ENCODE results near the gene MRPL39.
"Not testable (repeated sequence)": the region's sequence is repeated elsewhere in the genome, so short reads cannot be mapped to it uniquely, and the experiment has no call there.

MRPL39 gene

DNA sequence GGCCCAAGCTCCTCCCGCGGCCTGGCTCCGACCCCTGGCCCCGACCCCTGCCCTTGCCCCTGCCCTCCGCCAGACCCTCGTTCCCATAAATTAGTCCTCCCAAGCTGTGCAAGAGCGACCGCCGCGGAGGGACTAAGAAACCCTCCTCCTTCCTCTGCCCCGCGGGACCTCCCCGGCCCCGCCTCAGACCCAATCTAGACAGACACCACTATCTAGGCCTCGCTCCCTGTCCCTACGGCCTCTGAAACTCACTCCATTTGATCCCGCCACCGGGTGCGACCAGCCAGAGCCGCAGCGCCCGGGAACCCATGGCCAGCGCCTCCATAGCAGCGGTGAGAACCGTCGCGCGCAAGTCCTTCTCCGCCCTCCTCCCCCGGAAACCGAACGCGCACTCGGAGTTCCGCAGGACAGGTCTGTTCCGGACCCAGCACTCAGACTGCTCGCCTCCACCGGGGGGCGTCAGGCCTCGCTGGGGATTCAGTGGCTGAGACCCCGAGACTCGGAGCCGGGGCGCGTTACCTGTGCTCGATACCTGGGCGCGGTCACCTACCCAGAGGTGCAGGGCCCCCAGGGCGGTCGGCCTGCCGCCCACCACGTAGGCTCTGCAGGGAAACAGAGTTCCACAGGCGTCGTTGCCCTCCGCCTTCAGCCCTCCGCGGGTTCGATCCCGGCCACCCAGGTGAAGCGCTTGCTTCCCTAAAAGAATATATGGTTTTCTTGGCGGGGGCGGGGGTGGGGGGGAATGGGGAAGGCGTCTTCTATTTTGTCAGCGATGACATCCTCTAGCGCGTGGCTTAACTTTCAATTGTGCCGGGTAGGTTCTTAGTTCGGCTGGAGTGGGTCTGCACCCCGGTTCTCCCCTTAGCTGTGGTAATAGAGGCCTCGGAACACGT lies at the start of gene MRPL39:
Gene MRPL39, minus strand, starts transcription at position 331 of the 893 bp plus-strand sequence. Its CDS starts 6 bp downstream, at position 325.
- DNase-seq = peak; percentile 89

DNA sequence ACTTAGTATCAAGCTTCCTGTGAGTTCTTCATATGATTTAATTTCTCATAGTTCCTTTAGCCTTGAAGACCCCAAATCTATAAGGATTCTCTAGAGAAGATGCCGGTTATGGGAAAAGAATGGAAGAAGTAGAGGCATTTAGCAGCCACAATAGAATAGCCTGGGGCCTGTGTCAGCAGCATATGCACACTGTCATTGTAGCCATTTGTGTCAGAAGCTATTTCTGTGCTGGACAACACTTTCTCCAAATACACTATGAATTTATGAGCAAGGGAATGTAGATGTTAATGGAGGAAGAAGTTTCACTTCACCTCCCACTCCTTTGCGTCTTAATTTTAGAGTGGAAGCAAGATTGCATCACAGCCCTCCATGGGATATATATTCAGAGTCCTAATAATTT lies 49.1 kb upstream of the MRPL39 start:
- DNase-seq = no peak

DNA sequence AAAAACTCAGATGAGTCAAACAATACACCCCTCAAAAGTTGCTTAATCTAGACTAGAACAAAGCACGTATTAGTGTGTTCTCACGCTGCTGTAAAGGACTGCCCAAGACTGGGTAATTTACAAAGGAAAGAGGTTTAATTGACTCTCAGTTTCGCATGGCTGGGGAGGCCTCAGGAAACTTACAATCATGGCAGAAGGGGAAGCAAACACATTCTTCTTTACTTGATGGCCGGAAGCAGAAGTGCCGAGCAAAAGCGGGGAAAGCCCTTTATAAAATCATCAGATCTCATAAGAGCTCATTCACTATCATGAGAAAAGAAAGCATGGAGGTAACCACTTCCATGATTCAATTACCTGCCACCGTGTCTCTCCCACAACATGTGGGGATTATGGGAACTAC lies 41.9 kb upstream of the MRPL39 start:
- no peak for DNase-seq

DNA sequence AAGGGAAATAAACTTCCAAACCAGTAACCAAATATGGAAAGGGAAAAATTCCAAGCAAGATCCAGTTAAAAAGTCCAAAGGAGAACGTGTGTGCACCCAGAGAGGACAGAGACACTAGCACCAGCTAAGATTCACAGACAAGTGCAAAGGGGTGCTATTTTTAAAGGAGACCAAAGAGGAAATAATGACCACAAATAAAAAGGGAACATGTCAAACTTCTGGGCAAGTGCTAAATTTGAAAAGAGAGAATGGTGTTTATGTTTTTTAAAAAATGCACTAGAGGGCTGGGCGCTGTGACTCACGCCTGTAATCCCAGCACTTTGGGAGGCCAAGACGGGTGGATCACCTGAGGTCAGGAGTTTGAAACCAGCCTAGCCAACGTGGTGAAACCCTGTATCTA lies 40.4 kb upstream of the MRPL39 start:
- no peak for DNase-seq

DNA sequence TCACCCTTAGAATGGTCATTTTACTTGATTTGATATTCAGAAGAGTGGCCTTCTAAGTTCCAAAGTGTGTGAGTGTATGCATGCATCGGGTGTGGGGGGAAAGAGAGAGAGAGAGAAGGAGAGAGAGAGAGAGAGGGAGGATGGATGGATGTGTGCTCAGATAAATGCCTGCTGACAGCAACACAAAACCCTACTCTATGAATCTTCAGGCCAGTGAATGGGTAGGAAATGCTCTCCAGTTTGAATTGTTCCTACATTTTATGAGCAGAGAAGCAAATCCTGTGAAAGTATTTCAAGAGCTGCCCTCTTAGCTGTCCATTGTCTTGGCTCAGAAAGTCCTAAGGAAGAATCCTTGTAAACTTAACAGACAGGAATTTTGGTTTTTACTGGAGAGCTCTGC lies 39.2 kb upstream of the MRPL39 start:
- no peak for DNase-seq

DNA sequence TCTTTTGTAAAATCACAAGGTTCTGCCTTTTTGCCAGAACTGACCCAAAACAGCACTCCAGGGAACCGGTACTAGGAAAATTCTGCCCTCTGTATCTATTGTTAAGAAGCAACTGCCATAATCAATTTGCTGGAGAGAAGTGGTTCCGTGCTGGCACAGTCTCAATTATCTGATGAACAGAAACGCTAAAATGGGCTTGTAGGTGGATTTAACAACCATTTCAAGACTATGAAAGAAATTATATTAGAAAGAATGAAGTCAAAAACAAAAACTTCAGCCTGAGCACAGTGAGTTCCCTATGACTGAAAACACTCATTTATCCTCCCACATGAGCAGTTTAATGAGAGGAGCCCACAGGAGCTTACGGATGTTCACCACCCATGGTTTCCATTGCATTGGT lies 36.2 kb upstream of the MRPL39 start:
- DNase-seq = no peak

DNA sequence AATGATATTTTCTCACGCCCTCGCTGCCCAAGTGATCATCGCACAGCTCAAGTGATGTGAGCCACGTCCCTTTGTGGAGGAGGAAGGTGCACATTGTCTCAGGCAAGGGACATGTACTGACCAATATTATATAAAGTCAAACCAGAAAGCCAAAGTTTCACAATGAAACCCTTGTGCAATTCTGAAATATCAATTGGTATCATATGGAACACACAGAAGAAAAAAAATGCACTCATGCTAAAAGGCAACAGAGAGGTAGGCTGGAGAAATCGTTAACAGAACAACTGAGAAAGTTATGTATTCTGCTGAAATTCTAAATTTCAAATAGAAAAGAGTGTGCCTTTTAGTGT lies 33.6 kb upstream of the MRPL39 start:
- DNase-seq = no peak

DNA sequence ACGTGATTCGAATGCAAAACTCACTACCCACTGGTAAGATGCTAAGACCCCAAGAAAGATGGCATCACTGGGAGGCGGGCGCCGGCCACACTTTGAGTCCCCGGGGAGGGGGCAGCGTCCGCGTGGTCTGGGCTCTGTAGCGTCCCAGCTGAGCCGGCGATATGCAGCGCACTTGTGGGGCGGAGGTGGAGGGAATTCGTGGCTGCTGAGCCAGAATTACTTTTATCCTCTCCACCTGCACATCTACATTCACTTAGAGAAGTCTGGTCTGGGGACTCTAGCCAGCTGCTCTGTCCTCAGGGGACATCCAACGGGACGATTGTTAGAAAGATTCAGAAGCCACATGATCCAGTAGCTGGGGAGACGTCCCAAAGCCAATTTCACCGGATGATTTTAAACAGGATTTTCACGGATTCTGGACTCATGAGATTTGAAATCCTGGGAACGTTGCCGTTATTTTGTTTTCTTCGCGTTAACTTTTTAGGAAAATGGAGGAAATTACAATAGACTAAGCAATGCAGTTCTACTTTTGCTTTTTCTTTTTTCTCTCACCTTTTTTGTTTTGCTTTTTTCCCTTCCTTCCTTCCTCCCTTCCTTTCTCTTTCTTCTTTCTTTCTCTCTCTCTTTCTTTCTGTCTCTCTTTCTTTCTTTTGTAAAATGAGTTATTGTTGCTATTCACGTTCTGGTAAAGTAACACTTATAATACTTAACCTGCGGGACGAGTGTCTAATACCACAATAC lies 33.1 kb upstream of the MRPL39 start:
- DNase-seq = no peak

DNA sequence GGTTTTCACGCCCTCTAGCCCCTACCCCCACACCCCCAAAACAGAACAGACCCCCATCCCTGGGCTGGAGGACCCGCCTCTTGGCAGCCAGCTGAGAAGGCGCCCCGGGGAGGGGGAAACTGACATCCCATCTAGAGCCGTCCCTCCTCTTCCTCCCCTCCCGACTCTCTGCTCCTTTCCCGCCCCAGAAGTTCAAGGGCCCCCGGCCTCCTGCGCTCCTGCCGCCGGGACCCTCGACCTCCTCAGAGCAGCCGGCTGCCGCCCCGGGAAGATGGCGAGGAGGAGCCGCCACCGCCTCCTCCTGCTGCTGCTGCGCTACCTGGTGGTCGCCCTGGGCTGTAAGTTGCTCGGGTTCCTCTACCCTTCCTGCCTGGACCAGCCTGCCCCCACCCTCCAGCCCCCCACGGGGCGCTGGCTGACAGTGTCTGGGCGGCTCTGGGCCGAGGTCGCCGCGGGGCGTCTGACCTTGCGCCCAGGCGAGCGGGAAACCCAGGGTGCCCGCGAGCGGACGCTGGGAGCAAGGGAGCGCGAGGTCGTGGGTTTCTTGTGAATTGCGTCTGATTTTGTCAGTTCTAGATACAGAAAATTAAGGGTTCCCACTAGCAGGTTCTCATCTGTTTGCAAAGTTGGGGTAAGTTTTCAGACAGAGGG lies 32.4 kb upstream of the MRPL39 start:
- DNase-seq = peak; percentile 47

DNA sequence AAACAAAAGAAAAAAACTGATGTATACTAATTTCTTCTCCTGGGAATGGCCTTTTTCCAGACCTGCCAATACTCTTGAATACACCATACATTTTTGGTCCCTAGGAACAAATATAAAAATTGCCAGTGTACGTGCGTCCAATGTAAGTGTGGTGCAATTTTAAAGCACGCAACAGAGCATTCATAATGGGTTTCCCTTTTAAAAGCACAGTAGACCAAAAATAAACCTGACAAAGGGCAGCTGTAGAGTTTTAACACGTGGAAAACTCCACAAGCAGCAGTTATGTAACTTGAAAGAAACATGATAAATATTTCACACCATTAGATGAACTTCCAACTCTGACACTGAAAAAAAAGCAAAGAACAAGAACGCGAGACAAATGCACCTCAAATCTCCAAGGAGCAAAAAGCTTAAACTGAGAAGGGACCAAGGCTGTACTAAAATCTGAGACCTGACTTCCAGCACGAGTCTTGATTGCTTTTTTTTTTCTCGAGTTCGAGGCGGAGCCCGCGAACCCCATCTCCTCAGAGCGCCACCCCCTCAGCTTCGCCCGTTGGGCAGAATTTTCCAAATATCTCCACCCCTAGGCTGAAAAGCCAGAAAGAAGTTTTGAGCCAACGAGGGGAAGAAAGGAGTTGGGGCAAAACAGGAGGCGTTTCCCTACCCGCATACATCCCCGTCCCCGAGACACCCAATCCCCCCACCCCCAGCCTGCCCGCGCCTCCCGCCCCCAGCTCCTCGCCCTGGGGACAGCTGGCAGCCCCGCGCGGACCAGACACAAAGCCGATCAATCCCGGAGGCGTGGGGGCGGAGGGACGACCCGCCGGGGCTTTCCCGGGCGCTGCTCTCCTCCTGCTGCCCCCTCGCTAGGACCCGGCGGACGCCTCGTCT lies 31.6 kb upstream of the MRPL39 start, which contains the start of gene JAM2:
Gene JAM2, plus strand, starts transcription at position 599 of the 891 bp plus-strand sequence. CDS start 564 bp downstream, outside the sequence.
- DNase-seq = peak; percentile 35

DNA sequence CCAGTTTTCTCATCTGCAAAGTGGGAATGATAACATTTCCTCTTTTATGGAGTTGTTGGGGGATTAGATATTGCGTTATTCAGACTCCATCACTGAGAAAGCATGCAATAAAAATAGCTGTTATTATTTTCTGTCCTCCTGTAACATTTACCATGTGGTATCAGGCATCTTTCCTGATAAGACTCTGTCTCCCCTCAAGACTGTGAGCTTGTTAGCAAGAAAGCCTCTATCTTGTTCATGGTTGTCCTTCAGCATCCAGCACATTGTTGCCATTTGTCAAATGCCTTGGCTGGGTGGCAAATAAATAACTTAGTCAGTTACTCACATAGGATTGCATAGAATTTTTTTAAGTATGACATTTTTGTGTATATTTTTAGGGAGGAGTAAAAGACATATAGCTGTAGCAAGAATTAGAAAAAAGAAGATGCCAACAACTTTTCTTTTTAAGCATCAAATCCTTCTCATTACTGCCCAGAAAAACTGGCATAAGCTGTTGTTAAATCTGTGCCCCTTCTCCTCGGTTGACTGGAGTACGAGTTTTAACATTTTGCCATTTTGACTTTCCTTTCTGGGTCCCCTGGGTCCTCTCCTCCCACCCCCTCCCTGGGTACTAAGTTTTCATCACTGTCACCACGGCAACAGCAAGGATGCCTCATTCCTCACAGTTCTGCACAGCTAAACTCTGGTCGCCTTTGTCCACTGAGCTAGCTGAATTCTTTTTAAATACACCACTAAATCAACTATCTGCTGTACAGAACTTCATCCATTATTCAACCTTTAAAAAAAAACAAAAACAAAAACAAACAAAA lies 30.8 kb upstream of the MRPL39 start:
- no peak for DNase-seq

DNA sequence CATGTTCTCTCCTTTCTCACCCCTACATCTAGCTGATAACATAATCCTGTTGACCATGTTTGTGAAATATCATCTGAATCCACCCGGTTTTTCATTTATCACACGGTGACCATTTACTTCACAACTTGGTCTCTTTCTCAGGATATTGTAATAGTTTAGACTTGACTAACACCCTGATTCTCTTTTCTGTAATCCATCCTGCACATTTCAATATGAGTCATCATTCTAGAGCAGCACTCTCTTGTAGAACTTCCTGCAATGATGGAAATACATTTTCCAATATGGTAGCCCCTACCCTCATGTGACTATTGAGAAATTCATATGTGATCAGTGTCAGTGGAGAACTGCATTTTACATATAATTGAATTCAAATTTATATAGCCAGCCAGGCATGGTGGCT lies 29.4 kb upstream of the MRPL39 start:
- DNase-seq = no peak

DNA sequence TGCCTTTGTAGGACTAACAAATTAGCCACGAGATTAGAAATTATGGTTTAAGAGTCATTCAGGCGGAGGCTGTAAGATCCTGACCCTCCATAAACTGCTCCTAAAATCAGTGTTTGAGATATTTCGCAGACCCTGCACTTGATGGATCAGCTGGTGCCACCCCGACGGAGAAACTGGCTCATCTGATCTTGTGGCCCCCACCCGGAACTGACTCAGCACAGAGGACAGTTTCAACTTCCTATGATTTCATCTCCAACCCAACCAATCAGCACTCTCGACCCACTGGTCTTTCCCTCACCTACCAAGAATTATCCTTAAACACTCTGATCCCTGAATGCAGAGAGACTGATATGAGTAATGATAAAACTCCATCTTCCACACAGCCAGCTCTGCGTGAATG lies 28.0 kb upstream of the MRPL39 start:
- DNase-seq = no peak

DNA sequence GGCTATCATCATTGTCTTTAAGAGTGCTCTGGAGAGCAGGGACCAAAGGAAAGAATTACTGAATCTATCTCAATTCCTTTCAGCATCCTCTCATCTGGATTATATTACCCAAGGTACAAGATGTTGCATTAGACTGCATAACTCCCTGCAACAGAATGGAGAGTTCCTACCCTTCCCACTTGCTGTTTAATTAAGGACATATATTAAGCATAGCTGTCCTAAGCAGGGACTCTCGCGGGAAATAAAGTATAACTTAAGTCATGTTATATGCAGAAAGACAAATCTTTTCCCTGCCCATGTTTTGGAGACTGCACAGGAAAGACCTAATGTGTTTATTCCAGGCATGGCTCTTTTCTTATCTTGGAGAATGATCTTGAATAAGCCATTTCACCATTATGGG lies 25.0 kb upstream of the MRPL39 start:
- no peak for DNase-seq

DNA sequence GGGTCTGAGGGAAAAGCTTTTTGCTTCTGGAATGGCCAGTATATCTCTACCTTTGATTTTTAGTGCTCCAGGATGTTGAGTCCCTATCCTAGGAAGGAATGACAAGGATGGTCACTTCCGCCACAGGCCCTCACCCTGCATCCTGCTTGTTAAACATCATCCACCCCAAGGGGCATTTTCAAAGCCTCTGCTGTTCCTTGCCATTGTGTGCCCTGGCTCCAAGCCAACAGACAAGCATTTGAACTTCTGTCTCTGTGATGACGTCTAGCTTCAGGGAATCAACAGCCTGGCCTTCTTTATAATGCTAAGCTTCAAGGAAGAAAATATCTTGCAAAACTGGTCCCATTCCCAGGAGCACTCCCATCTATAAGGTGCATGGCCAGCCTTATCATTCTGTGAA lies 19.5 kb upstream of the MRPL39 start:
- no peak for DNase-seq

DNA sequence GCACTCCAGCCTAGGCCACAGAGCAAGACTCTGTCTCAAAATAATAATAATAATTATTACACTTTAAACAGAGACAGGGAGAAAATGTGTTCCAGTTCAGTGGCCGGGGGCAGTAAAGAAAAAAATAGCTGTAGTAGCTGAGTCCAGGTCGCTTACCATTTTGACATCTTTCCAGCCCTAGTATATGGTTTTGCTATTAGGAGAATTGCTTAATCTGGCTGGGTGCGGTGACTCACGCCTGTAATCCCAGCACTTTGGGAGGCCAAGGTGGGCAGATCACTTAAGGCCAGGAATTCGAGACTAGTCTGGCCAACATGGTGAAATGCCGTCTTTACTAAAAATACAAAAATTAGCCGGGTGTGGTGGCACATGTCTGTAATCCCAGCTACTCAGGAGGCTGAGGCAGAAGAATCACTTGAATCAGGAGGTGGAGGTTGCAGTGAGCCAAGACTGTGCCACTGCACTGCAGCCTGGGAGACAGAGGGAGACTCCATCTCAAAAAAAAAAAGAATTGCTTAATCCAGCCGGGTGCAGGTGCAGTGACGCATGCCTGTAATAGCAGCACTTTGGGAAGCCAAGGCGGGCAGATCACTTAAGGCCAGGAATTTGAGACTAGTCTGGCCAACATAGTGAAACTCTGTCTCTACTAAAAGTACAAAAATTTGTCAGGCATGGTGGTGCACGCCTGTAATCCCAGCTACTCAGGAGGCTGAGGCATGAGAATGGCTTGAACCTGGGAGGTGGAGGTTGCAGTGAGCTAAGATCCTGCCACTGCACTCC lies 18.7 kb upstream of the MRPL39 start:
- DNase-seq = not testable (repeated sequence)

DNA sequence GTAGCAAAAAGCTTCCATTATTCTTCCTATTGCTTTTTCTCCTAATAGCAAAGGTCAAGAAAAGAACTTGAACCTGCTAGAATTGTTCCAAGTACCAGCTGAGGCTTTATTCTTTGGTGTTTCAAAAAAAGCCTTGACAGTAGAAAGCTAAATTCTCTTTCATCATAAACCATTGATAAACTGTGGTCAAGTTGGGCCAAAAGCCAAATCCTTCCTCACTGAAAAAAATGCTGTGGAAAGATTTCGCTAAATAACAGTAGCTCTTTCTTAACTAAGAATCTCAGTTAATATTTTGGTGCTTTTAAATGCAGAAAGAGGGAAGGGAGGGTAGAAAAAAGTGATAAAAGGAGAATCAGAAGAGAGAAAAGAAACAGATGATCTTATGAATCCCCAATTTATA lies 17.8 kb upstream of the MRPL39 start:
- no peak for DNase-seq

DNA sequence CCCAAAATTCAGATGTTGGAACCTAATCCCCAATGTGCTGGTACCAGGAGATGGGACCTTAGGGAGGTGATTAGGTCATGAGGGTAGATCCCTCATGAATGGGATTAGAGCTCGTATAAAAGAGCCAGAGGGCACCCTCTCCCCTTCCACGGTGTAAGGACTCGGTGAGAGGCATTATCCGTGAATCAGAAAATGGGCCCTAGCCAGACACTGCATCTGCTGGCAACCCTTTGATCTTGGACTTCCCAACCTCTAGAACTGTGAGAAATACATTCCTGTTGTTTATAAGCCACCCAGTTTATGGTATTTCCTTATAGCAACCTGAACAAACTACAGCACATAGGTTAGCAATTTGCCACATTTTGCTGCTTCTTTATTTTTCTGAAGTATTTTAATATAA lies 17.2 kb upstream of the MRPL39 start:
- no peak for DNase-seq

DNA sequence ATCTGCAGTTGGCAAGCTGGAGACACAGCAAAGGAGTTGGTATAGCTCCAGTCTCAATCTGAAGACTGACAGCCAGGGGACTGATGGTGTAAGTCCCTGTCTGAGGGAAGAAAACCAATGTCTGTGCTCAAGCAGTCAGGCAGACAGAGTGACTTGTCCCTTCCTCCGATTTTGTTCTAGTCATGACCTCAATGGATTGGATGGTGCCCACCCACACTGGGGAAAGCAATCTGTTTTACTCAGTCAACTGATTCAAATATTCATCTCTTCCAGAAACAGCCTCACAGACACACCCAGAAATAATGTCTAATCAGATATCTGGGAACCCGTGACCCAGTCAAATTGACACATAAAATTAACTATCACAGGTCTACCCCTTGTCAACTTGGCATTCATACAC lies 11.9 kb upstream of the MRPL39 start:
- no peak for DNase-seq

DNA sequence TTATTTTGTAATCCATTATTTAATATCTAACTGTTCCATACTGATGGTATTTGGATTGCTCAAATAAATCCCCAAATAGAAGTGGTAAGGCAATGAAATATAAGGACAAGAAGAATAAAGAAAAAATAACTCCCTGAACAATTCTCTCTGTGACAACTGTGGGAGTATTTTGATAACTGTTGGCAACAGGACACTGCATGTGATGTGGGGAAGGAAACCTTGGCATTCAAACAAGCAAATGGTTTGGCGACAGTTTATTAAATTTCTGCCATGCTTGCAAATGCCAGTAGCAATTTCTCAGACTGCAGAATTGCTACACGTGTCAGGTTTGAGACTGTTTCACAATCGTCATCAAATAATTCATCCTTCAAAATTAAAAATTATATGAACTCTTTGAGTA lies 8.6 kb upstream of the MRPL39 start:
- DNase-seq = no peak

DNA sequence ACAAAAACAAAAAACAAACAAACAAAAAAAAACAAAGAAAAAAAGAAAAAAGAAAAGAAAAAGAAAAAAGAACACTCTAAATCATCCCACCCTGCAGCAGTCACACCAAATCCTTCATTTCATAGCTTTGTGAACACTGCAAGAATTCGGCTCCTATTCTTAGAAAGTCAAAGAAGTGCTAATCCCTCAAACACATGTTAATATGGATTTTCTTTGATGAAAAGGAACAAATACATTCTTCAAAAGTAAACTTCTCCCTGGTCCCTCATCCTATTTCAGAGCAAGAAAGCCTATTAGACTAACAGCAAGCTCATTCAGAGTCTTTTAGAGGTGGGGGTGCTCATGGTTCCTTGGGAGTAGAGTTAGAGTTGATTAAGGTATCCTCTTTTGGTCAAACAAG lies 7.2 kb upstream of the MRPL39 start:
- DNase-seq = no peak

All from CD4-positive, alpha-beta T cell treated with Interleukin-10 for 1 hour (primary cell).